ENCODE data around the gene ITSN1.
"Not testable (repeated sequence)": the region's sequence is repeated elsewhere in the genome, so short reads cannot be mapped to it uniquely, and the experiment has no call there.

ITSN1 gene

GRCh38 chr21:33674226-33674625 lies 31.9 kb downstream of the ITSN1 start:
- intact Hi-C loops (cut with DNase I), result no loop called here
- DNase-seq, result no peak

DNA sequence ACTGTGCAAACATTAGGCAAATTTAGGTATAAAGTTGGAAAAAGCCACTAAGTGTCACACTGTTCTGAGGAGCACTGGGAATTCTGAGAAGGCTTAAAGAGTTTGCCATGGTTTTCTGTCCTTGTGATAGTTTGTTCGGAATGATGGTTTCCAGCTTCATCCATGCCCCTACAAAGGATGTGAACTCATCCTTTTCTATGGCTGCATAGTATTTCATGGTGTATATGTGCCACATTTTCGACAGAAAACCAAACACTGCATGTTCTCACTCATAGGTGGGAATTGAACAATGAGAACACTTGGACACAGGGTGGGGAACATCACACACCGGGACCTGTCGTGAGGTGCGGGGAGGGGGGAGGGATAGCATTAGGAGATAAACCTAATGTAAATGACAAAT lies 34.4 kb downstream of the ITSN1 start:
- intact Hi-C loops (cut with DNase I), result not testable (repeated sequence)

DNA sequence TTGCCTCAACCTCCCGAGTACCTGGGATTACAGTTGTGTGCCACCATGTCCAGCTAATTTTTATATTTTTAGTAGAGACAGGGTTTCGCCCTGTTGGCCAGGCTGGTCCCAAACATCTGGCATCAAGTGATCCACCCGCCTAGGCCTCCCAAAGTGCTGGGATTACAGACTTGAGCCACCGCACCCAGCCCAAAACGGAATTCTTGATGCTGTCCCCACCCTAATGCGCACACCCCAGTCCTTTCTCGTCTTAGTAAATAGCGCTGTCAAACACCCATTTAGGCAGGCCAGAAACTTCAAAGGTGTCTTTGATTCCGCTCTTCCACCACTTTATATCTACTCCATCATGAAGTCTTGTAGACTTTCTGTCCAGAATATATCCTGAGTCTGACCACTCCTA lies 35.1 kb downstream of the ITSN1 start:
- intact Hi-C loops (cut with DNase I), result no loop called here

More for the DNA sequence above, 34.4 kb downstream of the ITSN1 start:
- not testable (repeated sequence) for DNase-seq

GRCh38 chr21:33680870-33681269 lies 38.6 kb downstream of the ITSN1 start:
- DNase-seq, result no peak
- intact Hi-C loops (cut with DNase I), result no loop called here

More for the DNA sequence above, 35.1 kb downstream of the ITSN1 start:
- DNase-seq, result no peak

DNA sequence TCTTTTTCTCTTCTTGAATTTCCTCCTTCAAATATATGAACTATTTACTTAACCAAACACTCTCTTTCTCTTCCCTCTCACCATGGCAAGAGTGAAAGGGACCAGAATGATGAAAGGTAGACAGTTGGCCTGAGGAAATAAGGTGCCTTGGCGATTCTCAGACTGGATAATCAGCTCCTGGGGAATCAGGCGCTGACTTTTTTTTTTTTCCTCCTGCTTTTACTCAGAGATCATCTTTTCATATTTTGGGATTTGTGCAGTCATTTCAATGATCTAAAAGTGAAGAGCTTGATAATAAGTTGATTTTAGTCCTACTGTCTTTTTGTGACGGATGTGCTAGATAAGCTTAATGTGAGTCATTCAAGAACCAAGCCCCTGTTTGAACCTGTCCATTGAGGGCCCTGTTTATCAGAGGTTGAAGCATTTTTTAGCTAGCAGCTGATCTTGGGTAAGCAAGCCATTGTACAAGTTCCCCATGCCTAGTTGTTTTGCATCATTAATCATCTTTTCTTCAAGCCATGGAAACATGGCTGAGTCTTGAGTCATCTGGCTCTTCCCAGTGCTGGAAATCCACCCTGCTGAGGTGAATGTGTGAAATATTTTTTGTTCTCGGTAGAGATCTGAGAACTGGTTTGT lies 40.8 kb downstream of the ITSN1 start:
- intact Hi-C loops (cut with DNase I), result no loop called here
- no peak for DNase-seq

DNA sequence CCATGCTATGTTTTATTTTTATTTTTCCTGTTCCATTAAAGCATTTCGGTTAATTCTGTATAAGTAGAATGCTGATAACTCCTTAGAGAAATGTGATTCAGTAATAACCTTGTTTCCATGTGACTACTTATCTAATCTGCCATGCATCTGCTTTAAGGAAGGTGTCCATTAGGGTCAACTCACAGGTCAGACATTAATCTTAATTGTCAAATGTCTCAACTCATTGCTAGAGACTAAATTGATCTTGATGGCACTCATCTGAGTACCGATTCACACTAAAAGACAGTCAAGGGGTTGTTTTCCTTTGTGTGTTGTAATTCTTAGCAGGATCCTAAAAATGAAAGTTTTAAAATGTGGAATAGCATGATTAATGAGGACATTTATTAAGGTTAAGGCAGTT lies 41.8 kb downstream of the ITSN1 start:
- intact Hi-C loops (cut with DNase I), result no loop called here

GRCh38 chr21:33684923-33685560 lies 42.7 kb downstream of the ITSN1 start:
- DNase-seq, result no peak
- intact Hi-C loops (cut with DNase I), result no loop called here

More for the DNA sequence above, 41.8 kb downstream of the ITSN1 start:
- no peak for DNase-seq

DNA sequence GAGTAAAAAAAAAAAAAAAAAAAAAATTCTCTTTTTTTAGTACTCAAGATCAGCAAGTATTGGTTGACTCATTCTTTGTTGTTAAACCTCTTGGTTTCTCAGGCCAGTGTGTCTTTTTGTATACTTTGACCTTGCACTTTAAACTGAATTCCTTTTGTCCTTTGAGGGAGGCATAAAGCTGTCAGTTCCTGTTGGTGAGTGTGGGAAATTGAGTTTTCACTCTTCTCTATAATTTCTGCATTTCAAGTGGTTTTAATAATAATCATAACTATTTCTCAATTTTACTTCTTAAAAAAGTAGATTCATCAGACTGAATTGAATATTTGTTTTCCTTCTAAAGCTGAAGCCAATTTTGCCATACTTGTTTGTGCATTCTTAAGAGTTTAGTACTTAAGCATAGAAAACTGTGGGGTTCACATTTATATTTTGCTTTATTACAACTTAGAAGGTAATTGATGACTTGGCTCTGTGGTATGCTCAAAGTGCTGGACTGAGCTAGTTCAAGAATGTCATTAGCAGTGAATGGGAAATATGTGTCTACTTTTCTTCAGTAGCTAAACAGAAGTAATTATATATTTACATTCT lies 43.4 kb downstream of the ITSN1 start:
- intact Hi-C loops (cut with DNase I), result no loop called here

DNA sequence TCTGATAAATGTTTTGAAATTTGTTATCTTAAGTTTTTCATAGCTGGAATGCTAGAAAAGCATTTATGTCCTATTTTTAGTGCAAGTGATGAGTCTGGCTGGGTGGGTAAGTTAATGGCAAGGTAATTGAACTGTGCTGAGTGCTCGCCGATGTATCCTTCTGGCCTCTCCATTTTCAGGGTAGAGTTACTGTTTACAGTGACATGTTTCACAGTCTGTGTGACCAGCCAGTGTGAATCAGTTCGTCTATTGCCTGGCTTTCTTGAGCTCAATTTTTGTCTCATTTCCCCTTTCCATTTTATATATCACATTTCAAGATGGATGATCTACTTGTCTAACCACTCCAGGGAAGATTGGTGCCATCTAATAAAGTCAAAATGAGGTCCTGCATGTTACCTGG lies 44.1 kb downstream of the ITSN1 start:
- intact Hi-C loops (cut with DNase I), result no loop called here
- no peak for DNase-seq

More for the DNA sequence above, 43.4 kb downstream of the ITSN1 start:
- no peak for DNase-seq

- no peak for DNase-seq
- intact Hi-C loops (cut with DNase I), result no loop called here
Measured at GRCh38 chr21:33687634-33688033, 45.3 kb downstream of the ITSN1 start.

- intact Hi-C loops (cut with DNase I), result no loop called here
- DNase-seq, result no peak
Measured at GRCh38 chr21:33688353-33688752, 46.1 kb downstream of the ITSN1 start.

GRCh38 chr21:33690874-33691273 lies 48.6 kb downstream of the ITSN1 start:
- intact Hi-C loops (cut with DNase I), result no loop called here
- no peak for DNase-seq

DNA sequence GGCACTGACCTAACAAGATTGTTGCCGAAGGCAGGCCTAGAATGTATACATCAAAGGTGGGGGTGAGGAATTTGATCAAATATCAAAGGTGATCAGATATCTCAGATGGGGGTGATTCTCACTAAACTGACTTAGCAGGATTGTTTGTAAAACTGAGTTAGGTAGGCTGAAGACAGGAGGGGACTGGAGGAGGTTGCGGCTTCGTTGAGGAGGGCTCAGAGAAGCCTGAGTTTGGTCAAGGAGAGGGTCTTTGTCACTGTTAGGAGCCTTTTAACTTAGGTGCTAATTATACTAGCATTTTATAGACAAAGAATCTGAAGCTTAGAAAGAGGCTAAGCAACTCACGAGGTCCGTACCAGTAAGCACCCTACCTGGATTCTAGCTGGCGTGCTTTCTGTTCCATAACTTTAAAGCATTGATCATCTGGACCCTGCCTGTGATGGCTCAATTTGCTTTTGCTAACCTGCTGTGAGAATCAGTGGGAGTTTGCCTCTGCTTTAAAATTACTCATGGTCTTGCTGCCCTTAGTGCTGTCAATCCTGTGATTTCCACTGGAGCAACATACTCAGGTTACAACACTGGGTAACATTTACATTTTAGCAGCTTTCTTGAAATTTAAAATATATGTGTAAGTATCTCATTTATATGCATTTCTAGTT lies 49.8 kb downstream of the ITSN1 start:
- intact Hi-C loops (cut with DNase I), result no loop called here
- DNase-seq, result no peak

- no peak for DNase-seq
- intact Hi-C loops (cut with DNase I), result no loop called here
Measured at GRCh38 chr21:33695813-33696212, 53.5 kb downstream of the ITSN1 start.

DNA sequence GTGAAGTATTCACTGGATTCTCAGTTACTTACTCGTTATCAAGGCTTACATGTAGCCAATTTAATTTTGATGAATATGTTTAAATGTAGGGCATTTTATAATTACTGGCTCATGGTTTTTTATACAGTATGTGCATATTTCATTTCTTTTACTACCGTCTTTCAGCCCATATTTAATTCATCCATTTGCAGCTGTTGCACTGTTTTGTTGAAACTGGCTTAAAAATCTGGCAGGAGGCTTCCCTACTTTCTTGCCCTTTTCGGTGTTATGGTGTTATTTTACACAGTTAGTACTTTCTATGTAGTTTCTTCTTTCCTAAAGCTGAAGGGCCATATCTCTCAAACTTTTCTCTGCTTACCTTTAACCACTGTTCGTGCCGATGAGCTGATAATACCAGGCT lies 54.2 kb downstream of the ITSN1 start:
- intact Hi-C loops (cut with DNase I), result no loop called here
- DNase-seq, result no peak

GRCh38 chr21:33698087-33698860 lies 56.0 kb downstream of the ITSN1 start:
- intact Hi-C loops (cut with DNase I), result no loop called here
- DNase-seq, result no peak

- DNase-seq, result no peak
- intact Hi-C loops (cut with DNase I), result no loop called here
Measured at GRCh38 chr21:33699277-33699676, 57.0 kb downstream of the ITSN1 start.

DNA sequence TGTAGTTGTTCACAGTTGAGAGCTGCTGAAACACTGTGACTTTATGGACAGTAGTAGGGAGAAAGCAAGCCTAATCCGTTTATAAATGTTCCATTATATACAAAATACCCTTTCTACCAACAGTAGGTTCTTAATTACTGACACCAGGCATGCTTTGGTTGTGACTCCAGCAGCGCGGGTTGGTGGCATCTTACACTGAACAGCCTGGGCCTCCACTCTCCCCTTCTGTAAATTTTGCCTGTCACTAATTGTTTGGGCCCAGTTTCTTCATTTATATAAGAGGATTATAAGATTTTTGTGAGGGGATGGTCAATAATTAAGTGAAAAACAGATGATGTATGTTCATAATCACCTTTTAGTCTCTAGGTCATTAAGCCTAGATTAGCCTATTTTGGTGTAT lies 58.2 kb downstream of the ITSN1 start:
- intact Hi-C loops (cut with DNase I), result no loop called here

GRCh38 chr21:33703750-33704606 lies 61.7 kb downstream of the ITSN1 start:
- DNase-seq, result no peak
- intact Hi-C loops (cut with DNase I), result no loop called here

More for the DNA sequence above, 58.2 kb downstream of the ITSN1 start:
- no peak for DNase-seq

GRCh38 chr21:33707846-33708245 lies 65.5 kb downstream of the ITSN1 start:
- intact Hi-C loops (cut with DNase I), result no loop called here
- no peak for DNase-seq

Data from posterior cingulate gyrus (tissue), 11 donors.